Epithelial cell of esophagus (primary cell): Measurements from ENCODE around the gene ARFGAP3.

ENCODE experiments used
- DNase-seq: peaks from one replicate; pipeline ENCODE4 v3.0.0; 2010; ENCODE audit warnings: low read depth
- H3K4me3 ChIP-seq: 2 replicates; pipeline ENCODE4 v1.5.1; 2011; ENCODE audit warnings: mild to moderate bottlenecking, low read length, control low read depth
- CTCF ChIP-seq: IDR thresholded peaks from 2 replicates; pipeline ENCODE4 v1.5.1; 2011; ENCODE audit warnings: low read depth, mild to moderate bottlenecking, low read length, control low read depth, inconsistent platforms; ENCODE audit not compliant: insufficient read depth; ENCODE audit errors: missing control alignments

Gene ARFGAP3

DNA sequence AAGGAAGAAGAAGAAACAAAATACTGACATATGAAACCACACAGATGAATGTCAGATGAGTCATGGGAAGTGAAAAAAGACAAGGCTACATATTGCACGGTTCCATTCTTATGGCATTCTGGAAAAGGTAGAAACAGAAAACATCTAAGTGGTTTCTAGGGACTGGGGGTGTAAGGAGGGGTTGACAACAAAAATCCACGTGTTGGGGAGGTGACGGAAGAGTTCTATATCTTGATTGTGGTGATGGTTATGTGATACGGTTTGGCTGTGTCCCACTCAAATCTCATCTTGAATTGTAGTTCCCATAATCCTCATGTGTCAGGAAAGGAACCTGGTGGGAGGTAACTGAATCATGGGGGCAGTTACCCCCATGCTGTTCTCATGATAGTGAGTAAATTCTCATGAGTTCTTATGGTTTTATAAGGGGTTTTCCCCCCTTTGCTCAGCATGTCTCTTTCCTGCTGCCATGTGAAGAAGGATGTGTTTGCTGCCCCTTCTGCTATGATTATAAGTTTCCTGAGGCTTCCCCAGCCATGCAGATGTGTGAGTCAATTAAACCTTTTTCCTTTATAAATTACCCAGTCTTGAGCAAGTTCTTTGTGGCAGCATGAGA lies 6.4 kb upstream of the ARFGAP3 start:
- DNase-seq: peak; percentile 82
- no peak overlapping the region for H3K4me3 ChIP-seq
- no peak for TF ChIP-seq CTCF

DNA sequence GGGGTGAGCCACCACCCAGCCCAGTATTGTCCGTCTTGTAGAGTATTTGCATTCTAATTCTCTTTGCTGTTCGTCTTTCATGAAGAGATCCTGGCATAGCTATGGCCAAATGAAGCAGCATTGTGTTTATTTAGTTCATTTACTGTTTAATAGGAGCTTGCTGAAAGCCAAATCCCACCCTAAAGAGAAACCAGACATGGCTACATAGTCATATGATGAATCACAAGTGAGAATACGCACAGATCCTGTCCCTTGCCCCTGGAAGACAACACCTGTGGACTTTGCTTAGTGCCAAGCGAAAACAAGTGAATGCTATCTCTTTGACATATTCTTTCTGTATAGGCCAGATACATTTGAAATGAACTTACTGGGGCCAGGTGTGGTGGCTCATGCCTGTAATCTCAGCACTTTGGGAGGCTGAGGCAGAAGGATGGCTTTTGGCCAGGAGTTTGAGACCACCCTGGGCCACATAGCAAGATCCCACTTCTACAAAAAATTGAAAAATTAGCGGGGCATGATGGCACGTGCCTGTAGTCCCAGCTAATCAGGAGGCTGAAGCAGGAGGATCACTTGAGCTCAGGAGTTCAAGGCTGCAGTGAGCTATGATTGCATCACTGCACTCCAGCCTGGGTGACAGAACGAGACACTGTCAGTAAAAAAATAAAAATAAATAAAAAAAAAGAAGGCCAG lies 5.1 kb upstream of the ARFGAP3 start:
- no peak overlapping the region for H3K4me3 ChIP-seq
- DNase-seq: peak; percentile 79
- TF ChIP-seq CTCF: no peak

GRCh38 chr22:42860968-42861367 lies 3.9 kb upstream of the ARFGAP3 start:
- no peak overlapping the region for H3K4me3 ChIP-seq
- no peak for DNase-seq
- no peak for TF ChIP-seq CTCF

- no peak for TF ChIP-seq CTCF
- DNase-seq: no peak
- H3K4me3 ChIP-seq: no peak overlapping the region
Observed at GRCh38 chr22:42857845-42858481, 890 bp upstream of the ARFGAP3 start.

GRCh38 chr22:42856179-42856864 lies 751 bp downstream of the ARFGAP3 start:
- peak; percentile 13 for DNase-seq
- H3K4me3 ChIP-seq: peak overlapping the region; percentile 51
- no peak for TF ChIP-seq CTCF

GRCh38 chr22:42855721-42856120 lies 1.4 kb downstream of the ARFGAP3 start:
- peak overlapping the region; percentile 51 for H3K4me3 ChIP-seq
- no peak for DNase-seq
- TF ChIP-seq CTCF: no peak
